Esophagus squamous epithelium (tissue), 4 donors: ENCODE measurements around the gene ROCK2.

Experiments
- POLR2A ChIP-seq, 4 donors: fragments of 450-650 bp; IDR thresholded peaks; one replicate each; pipeline ENCODE4 v1.6.1; 2017; ENCODE audit warnings: antibody characterized with exemption in 4 of 4, mild to moderate bottlenecking in 4 of 4, moderate library complexity in 3 of 4
- TF ChIP-seq, protein P1 (sequence below), 6 experiments: fragments of 450-650 bp in 4 of 6; fragments of 200-600 bp in 2 of 6; sonication (generic) in 2 of 6; IDR thresholded peaks; one replicate each; pipeline ENCODE4 v1.5.1; 2016 to 2019; ENCODE audit warnings: antibody characterized with exemption in 6 of 6, mild to moderate bottlenecking in 4 of 6, moderate library complexity in 4 of 6

GRCh38 chr2:11303290-11304013 is 41.0 kb downstream of the ROCK2 start:
- no peak for TF ChIP-seq POLR2A (IDR thresholded peaks at IDR 0.05)
- TF ChIP-seq, protein P1, sequence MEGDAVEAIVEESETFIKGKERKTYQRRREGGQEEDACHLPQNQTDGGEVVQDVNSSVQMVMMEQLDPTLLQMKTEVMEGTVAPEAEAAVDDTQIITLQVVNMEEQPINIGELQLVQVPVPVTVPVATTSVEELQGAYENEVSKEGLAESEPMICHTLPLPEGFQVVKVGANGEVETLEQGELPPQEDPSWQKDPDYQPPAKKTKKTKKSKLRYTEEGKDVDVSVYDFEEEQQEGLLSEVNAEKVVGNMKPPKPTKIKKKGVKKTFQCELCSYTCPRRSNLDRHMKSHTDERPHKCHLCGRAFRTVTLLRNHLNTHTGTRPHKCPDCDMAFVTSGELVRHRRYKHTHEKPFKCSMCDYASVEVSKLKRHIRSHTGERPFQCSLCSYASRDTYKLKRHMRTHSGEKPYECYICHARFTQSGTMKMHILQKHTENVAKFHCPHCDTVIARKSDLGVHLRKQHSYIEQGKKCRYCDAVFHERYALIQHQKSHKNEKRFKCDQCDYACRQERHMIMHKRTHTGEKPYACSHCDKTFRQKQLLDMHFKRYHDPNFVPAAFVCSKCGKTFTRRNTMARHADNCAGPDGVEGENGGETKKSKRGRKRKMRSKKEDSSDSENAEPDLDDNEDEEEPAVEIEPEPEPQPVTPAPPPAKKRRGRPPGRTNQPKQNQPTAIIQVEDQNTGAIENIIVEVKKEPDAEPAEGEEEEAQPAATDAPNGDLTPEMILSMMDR (IDR thresholded peaks at IDR 0.05): no peak
